Fibroblast of skin of abdomen (primary cell): ENCODE results near the gene DNAH3. TPM values are rescaled to one million over a fixed set of nuclear protein-coding genes. Genes with fewer than 3 reads are reported as not detected.
A peak's percentile ranks its signal among the peaks of the same experiment; 100 is the strongest.
"Not testable (repeated sequence)": the region's sequence is repeated elsewhere in the genome, so short reads cannot be mapped to it uniquely, and the experiment has no call there.

ENCODE experiments used
- DNase-seq: peaks from one replicate; pipeline ENCODE4 v3.0.0-alpha.2; 2013
- polyA plus RNA-seq, 2 experiments: library from polyadenylated mRNA; unstranded; fragments of 120-200 nt; gene quantifications; one replicate each; pipeline ENCODE4 v1.2.1, GENCODE V29; 2013; ENCODE audit not compliant: insufficient read length in 2 of 2

Gene DNAH3
- not detected for polyA plus RNA-seq (2013, experiment 1 of 2; ENCODE audit: insufficient read length)
- not detected for polyA plus RNA-seq (2013, experiment 2 of 2; ENCODE audit: insufficient read length)

- no peak for DNase-seq
Measured at GRCh38 chr16:21150375-21151001, at the start of gene DNAH3. Gene DNAH3, minus strand, starts transcription at chr16:21150846. Its CDS starts 527 bp downstream, at chr16:21150319.

GRCh38 chr16:21199607-21200218, 49.1 kb upstream of the DNAH3 start:
- DNase-seq = no peak

GRCh38 chr16:21197621-21198020, 47.0 kb upstream of the DNAH3 start:
- no peak for DNase-seq

- no peak for DNase-seq
Measured at GRCh38 chr16:21197112-21197511, 46.5 kb upstream of the DNAH3 start.

- DNase-seq = not testable (repeated sequence)
Measured at GRCh38 chr16:21195330-21195729, 44.7 kb upstream of the DNAH3 start.

GRCh38 chr16:21194771-21195301, 44.2 kb upstream of the DNAH3 start:
- peak; percentile 7 for DNase-seq

- no peak for DNase-seq
Measured at GRCh38 chr16:21192991-21193390, 42.3 kb upstream of the DNAH3 start.

GRCh38 chr16:21190599-21190998, 40.0 kb upstream of the DNAH3 start:
- DNase-seq = peak; percentile 71

GRCh38 chr16:21190013-21190412, 39.4 kb upstream of the DNAH3 start:
- DNase-seq = no peak

- DNase-seq = no peak
Measured at GRCh38 chr16:21189311-21189710, 38.7 kb upstream of the DNAH3 start.

GRCh38 chr16:21186326-21186691, 35.7 kb upstream of the DNAH3 start:
- DNase-seq = no peak

- no peak for DNase-seq
Measured at GRCh38 chr16:21185659-21186325, 35.1 kb upstream of the DNAH3 start.

GRCh38 chr16:21184834-21185233, 34.2 kb upstream of the DNAH3 start:
- no peak for DNase-seq

- DNase-seq = no peak
Measured at GRCh38 chr16:21183995-21184394, 33.3 kb upstream of the DNAH3 start.

- no peak for DNase-seq
Measured at GRCh38 chr16:21179983-21180365, 29.3 kb upstream of the DNAH3 start.

GRCh38 chr16:21179126-21179982, 28.7 kb upstream of the DNAH3 start:
- no peak for DNase-seq

- DNase-seq = no peak
Measured at GRCh38 chr16:21175397-21175796, 24.8 kb upstream of the DNAH3 start.

GRCh38 chr16:21172650-21173049, 22.0 kb upstream of the DNAH3 start:
- no peak for DNase-seq

- not testable (repeated sequence) for DNase-seq
Measured at GRCh38 chr16:21170116-21170515, 19.5 kb upstream of the DNAH3 start.

GRCh38 chr16:21169249-21169981, 18.8 kb upstream of the DNAH3 start:
- DNase-seq = no peak

GRCh38 chr16:21167929-21168602, 17.4 kb upstream of the DNAH3 start:
- no peak for DNase-seq
